Activated T-cell treated with anti-CD3 and anti-CD28 coated beads for 48 hours (primary cell): ENCODE results near the gene NEURL1B.
"Not testable (repeated sequence)": the region's sequence is repeated elsewhere in the genome, so short reads cannot be mapped to it uniquely, and the experiment has no call there.

Experiments used
- DNase-seq: peaks from one replicate; pipeline ENCODE4 v3.0.0-alpha.2; 2020; ENCODE audit warnings: low read depth

Gene NEURL1B

GRCh38 chr5:172657524-172658233 lies 16.6 kb downstream of the NEURL1B start:
- DNase-seq, result not testable (repeated sequence)

GRCh38 chr5:172658391-172658790 lies 17.3 kb downstream of the NEURL1B start:
- DNase-seq, result no peak

GRCh38 chr5:172658961-172659501 lies 18.0 kb downstream of the NEURL1B start:
- no peak for DNase-seq

DNA sequence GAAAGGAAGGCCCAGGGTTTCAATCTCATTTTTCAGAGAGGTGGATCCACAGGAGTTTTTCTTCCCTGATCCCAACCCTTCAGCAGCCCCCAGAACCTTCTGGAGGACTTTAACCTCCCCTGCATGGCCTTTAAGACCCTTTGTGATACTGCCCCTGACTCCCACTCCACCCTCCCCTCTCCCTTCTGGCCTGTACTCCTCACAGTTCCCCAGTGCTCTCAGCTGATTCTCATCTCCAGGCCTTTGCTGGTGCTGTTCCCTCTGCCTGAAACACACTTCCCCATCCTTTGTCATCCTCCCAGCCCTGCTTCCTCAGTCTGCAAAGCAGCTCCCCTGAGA lies 18.5 kb downstream of the NEURL1B start:
- no peak for DNase-seq

- DNase-seq, result no peak
These were observed 19.0 kb downstream of the NEURL1B start for GRCh38 chr5:172659909-172660628.

- DNase-seq, result no peak
These were observed 19.9 kb downstream of the NEURL1B start for GRCh38 chr5:172660974-172661373.

DNA sequence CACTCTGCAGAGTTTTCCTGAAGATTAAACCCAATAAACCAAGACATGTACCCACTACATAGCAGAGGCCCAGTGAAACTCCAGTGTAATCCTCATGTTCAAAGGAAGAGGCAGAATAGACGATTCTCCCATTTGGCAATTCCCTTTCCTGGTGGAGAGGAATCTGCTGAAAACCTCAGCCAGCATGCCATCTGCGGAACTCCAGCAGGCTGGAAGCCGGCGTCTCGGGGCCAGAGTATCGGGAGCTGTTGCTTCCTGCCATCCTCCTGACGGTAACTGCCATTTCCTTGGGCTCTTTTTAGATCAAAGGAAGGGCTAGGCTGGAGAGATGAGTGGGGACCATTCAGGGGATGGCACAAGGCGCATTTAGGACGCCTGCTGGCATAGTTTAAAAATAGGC lies 20.5 kb downstream of the NEURL1B start:
- no peak for DNase-seq

- DNase-seq, result no peak
These were observed 21.5 kb downstream of the NEURL1B start for GRCh38 chr5:172662596-172662995.

DNA sequence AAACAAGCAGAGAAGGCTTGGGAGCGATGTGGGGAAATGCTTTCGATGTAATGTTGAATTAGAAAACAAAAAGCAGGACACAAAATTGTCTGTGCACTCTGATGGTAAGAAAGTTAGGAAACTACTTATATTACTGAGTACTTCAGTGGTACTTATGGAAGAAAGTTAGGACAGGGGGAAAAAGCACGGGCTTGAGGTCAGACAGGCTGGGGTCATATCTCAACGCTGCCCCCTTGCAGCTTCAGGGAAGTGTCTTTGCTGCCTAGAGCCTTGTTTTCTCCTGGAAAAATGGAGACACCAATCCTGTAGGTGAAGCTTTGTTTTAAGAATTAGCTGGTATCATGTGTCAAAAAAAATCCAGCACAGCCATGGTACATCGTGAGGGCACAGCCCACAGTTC lies 23.0 kb downstream of the NEURL1B start:
- no peak for DNase-seq

GRCh38 chr5:172664681-172665541 lies 23.8 kb downstream of the NEURL1B start:
- DNase-seq, result no peak

GRCh38 chr5:172666251-172666650 lies 25.2 kb downstream of the NEURL1B start:
- DNase-seq, result no peak

DNA sequence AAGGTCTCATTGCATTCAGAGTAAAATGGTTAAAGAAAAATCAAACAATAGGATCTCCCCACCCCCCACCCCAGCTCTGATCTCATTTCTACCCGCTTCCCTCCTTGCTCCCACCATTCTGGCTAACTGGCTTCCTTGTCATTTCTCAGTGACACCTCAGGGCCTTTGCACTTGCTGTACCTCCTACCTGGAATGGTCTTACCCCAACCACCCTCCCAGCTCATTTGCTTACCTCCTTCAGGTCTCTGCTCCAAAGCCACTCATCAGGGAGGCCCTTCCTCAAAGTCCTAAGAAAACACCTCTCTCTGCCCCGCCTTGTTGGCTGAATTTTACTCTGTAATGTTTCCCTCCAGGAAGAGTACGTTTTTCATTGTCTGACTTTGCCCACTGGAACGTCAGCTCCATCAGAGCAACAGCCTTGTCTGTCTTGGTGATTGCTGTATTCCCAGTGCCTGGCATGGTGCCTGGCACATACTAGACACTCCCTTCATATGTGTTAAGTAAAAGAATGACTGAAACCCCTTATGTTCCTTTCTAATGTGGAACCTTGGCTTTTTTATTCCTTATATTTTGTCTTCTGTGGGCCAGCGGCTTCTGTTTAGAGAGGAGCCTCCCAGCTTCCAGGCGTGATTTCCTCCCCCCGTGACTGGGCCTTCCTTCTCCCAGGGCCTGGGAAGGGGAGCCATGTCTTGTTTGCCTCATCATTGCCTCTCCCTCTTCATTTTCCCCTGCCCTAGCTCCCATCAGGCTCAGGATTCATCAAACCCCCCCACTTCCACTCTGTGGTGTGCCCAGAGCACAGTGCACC lies 26.9 kb downstream of the NEURL1B start:
- no peak for DNase-seq

- no peak for DNase-seq
These were observed 27.6 kb downstream of the NEURL1B start for GRCh38 chr5:172668594-172669071.

DNA sequence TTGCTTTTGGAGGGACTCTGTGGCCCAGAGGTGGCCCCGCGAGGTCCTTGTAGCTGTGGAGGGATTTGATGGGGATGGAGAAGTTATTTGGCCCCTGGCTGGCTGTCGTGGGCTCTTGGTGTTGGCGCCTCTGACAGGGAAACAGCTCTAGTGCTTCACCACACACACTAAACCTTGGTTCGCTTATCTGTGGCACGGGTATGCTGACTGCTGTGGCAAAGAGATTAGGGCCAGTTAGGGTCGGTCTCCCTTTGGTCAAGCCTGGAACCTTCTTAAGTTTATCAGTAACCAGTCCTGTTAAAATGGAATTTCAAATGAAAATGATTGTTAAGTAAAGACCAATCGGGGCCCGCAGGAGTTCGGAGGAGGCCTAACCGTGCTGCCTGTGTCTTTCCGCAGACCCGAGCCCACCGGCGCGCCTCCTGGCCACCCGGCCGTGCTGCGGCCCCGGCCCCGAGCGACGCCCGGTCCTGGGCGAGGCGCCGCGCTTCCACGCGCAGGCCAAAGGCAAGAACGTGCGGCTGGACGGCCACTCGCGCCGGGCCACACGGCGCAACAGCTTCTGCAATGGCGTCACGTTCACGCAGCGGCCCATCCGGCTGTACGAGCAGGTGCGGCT lies 28.4 kb downstream of the NEURL1B start:
- DNase-seq, result no peak

- DNase-seq, result no peak
These were observed 28.9 kb downstream of the NEURL1B start for GRCh38 chr5:172670005-172670402.

DNA sequence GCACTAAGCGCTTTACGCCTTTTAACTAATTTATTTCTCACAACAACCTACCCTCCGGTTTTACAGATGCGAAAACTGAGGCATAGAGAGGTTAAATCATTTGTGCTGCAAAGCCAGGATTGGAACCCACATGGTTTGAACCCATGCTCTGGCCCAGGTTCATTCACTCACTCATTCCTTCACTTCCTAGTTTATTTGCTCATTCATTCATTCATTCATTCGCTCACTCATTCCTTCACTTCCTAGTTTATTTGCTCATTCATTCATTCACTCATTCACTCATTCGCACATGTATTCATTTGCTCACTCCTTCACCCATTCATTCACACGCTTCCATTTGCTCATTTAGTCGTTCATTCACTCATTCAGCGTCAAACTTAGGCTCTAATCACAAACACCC lies 29.4 kb downstream of the NEURL1B start:
- no peak for DNase-seq

- DNase-seq, result no peak
These were observed 30.0 kb downstream of the NEURL1B start for GRCh38 chr5:172671091-172671490.

DNA sequence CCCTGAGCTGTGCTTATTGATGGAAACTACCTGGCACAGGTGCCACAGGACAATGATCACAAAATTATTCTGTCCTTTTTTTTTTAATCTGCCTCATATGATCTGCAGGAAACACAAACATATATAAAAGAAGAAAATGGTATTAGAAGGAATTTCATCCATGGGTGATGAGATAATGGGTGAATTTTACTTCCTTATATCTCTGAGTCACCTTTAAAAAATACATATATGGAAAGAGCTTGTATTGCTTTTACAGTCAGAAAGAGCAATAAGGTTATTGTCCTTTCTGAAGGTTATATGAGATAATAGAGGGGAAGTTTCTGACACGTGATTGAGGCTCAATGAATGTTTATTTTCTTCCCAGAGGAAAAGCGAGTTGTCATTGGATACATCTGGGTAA lies 31.6 kb downstream of the NEURL1B start:
- DNase-seq, result no peak

DNA sequence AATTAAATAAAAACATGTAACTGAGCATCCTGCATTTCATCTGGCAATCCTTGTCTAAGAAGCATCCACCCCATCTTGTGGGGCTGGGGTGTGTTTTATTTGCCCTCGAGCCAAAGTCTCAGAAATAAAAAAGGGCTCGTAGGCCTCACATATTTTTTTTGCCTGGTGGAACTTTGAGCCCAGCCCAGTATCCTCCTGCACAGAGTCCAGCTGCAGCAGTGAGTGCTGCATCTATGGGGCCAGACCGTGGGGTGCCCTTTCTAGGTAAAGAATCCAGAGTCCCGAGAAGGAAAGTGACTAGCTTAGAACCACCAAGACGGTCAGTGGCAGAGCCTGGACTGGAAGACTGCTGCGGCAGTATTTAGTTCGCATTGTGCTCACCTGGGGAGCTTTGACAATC lies 33.1 kb downstream of the NEURL1B start:
- DNase-seq, result no peak

- no peak for DNase-seq
These were observed 35.9 kb downstream of the NEURL1B start for GRCh38 chr5:172676914-172677475.

- DNase-seq, result not testable (repeated sequence)
These were observed 37.4 kb downstream of the NEURL1B start for GRCh38 chr5:172678362-172678874.
